Neural progenitor cell (in vitro differentiated cells): ENCODE data around the gene RALGAPA2.

Source experiments
- EZH2 ChIP-seq: fragments of 200-600 bp; sonication (generic); IDR thresholded peaks from 2 replicates; pipeline ENCODE4 v1.6.1; 2017; ENCODE audit warnings: antibody characterized with exemption, mild to moderate bottlenecking, moderate library complexity
- EZH2phosphoT487 ChIP-seq: fragments of 200-600 bp; sonication (generic); IDR thresholded peaks from 2 replicates; pipeline ENCODE4 v1.6.1; 2017; ENCODE audit warnings: antibody characterized with exemption
- TF ChIP-seq, protein P1 (sequence below): fragments of 200-600 bp; sonication (generic); IDR thresholded peaks from 2 replicates; pipeline ENCODE4 v1.5.1; 2017; ENCODE audit warnings: antibody characterized with exemption, mild to moderate bottlenecking

DNA sequence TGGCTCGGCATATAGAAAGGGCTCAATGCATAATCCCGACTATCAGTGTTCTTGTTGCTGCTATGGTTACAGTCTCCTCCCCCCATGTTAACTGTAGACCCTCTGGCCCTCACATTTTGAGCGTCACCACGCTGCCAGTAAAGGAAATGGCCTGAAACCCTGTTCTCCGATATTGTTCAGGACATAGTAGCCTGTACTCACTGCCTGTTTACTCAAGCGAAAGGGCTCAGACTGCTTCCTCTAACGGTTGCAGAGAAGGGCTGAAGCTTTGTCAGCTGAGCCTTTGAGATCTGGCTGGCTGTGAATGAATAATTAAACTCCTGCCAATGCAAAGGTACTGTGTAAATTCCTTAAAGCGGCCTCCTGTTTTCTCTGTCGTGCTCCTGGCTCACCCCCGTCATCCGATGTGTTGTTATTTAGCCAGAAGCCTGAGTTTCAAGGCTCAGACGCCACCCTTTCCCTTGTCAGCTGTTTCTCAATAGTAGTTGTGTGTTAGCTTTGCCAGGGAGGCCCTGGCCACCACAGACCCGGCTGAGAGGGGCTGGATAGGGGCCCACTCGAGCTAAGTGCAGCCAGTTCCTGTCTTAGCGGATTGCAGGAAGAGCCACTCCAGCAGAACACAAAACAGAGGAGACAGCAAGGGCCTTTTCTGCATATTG is 31.2 kb upstream of the RALGAPA2 start:
- TF ChIP-seq, protein P1, sequence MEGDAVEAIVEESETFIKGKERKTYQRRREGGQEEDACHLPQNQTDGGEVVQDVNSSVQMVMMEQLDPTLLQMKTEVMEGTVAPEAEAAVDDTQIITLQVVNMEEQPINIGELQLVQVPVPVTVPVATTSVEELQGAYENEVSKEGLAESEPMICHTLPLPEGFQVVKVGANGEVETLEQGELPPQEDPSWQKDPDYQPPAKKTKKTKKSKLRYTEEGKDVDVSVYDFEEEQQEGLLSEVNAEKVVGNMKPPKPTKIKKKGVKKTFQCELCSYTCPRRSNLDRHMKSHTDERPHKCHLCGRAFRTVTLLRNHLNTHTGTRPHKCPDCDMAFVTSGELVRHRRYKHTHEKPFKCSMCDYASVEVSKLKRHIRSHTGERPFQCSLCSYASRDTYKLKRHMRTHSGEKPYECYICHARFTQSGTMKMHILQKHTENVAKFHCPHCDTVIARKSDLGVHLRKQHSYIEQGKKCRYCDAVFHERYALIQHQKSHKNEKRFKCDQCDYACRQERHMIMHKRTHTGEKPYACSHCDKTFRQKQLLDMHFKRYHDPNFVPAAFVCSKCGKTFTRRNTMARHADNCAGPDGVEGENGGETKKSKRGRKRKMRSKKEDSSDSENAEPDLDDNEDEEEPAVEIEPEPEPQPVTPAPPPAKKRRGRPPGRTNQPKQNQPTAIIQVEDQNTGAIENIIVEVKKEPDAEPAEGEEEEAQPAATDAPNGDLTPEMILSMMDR: no peak
- TF ChIP-seq EZH2phosphoT487: no peak
- no peak for TF ChIP-seq EZH2
